GM10847 (cell line): Measurements from ENCODE around the gene CAMKMT.

Experiments
- POLR2A ChIP-seq: IDR thresholded peaks from 2 replicates; pipeline ENCODE4 v1.6.1; 2011; ENCODE audit not compliant: insufficient read length; ENCODE audit errors: extremely low read depth

CAMKMT gene

GRCh38 chr2:44361330-44362206, at the start of gene CAMKMT, which contains the start of gene PREPL:
CAMKMT (plus strand) TSS chr2:44361947.
PREPL (minus strand) TSS chr2:44361494; CDS start chr2:44346342, 15,152 bp downstream.
- peak; percentile 93 for TF ChIP-seq POLR2A

DNA sequence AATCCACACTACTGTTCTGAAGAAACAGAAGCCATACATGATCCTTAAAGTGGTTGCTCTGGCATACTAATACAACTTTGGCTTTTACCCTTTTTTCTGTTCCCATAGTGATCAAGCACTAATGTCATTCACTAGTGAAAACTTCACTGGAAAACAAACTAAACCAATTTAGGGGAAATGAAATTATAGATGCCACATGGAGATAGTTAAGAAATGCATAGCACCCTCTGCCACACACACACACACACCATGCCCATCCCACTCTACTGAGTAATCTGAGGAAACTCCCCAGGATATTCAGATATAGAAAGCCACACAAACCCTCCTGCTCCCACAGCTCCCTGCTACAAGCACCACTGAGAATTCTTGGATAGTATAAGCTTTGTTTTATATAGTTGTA, 47.4 kb upstream of the CAMKMT start:
- no peak for TF ChIP-seq POLR2A

DNA sequence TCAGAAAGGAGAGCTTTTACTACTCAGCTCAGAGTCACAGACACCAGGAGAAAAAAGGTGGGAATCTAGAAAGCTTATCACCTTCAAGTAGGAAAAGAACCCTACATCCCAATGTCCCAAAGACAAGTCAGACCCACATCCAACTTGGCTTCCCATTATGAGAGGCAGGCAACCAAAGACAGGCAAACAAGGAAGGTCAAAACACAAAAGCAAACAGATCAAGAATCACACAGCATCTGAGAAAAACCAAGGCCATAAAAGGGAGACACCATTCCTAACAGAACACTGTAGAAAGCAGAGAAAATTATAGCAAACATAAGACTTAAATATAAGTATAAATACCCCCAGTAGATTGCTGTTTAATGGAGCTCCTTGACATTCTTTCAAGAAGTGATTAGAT, 45.8 kb upstream of the CAMKMT start:
- no peak for TF ChIP-seq POLR2A

GRCh38 chr2:44320832-44321231, 40.9 kb upstream of the CAMKMT start:
- no peak for TF ChIP-seq POLR2A

GRCh38 chr2:44321360-44321759, 40.4 kb upstream of the CAMKMT start:
- no peak for TF ChIP-seq POLR2A

- no peak for TF ChIP-seq POLR2A
Measured at GRCh38 chr2:44324971-44325426, 36.7 kb upstream of the CAMKMT start.

- no peak for TF ChIP-seq POLR2A
Measured at GRCh38 chr2:44325897-44326296, 35.9 kb upstream of the CAMKMT start.

DNA sequence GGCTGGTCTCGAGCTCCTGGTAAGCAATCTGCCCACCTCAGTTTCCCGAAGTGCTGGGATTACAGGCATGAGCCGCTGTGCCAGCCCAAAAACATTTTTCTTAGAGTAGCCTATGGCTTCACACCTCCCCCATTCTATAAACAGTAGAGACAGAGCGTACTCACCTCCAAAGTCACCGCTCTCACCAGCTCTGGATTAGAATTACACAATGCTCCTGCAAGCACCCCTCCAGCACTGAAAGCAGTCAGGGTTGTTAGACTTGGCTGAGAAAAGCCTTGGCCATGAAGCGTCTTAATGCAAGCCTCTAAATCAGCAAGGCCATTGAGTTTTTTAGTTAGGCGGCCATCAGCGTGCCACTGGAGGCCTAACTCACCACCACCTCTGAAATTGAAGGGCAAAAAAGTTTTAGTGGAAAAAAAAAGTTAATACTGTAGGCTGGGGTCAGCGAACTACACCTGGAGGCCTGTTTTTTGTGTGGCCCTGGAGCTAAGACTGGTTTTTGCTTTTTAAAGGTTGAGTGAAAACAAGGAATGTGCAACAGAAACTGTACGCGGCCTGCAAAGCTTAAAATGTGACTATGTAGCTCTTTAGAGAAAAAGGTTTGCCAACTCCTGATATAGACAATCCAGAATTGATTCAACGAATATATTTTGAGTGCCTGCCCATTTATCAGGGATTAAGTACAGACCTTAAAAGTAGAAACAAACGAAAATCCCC, 35.0 kb upstream of the CAMKMT start:
- no peak for TF ChIP-seq POLR2A

- no peak for TF ChIP-seq POLR2A
Measured at GRCh38 chr2:44328750-44329149, 33.0 kb upstream of the CAMKMT start.

GRCh38 chr2:44329343-44329742, 32.4 kb upstream of the CAMKMT start:
- no peak for TF ChIP-seq POLR2A

GRCh38 chr2:44330801-44331200, 30.9 kb upstream of the CAMKMT start:
- TF ChIP-seq POLR2A = no peak

DNA sequence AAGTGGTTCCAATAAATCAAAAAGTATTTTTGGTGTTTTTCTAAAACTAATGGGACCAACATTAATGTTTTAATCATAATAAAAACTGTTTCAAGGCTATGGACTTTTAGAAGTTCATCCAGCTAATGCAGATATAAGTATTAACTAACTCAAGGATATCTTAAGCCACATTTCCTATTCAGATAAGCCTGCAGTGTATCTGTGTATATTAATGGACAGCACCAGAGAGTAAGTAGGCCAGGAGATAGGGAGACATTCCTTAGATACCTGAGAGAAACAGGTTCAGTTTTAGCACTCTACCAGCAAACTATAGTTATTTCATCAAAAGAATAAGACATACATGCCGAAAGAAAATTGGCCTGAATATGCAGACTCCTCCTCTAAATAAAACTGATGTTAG, 27.8 kb upstream of the CAMKMT start:
- TF ChIP-seq POLR2A = no peak

DNA sequence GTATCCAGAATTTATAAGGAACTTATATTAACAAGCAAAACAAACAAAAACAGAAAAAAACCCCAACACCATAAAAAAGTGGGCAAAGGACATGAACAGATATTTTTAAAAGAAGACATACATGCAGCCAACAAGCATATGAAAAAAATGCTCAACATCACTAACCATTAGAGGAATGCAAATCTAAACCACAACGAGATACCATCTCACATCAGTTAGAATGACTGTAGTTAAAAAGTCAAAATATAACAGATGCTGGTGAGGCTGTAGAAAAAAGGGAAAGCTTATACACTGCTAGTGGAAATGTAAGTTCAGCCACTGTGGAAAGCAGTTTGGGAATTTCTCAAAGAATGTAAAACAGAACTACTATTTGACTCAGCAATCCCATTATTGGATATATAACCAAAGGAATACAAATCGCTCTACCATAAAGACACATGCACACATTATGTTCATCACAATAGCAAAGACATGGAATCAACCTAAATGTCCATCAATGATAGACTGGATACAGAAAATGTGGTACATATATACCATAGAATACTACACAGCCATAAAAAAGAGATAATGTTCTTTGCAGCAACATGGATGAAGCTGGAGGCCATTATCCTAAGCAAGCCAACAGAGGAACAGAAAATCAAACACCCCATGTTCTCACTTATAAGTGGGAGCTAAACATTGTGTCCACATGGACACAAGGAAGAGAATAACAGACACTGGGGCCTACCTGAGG, 25.8 kb upstream of the CAMKMT start:
- no peak for TF ChIP-seq POLR2A

GRCh38 chr2:44342854-44343253, 18.9 kb upstream of the CAMKMT start:
- TF ChIP-seq POLR2A = no peak

GRCh38 chr2:44347526-44347925, 14.2 kb upstream of the CAMKMT start:
- no peak for TF ChIP-seq POLR2A

- TF ChIP-seq POLR2A = no peak
Measured at GRCh38 chr2:44348400-44348799, 13.3 kb upstream of the CAMKMT start.

DNA sequence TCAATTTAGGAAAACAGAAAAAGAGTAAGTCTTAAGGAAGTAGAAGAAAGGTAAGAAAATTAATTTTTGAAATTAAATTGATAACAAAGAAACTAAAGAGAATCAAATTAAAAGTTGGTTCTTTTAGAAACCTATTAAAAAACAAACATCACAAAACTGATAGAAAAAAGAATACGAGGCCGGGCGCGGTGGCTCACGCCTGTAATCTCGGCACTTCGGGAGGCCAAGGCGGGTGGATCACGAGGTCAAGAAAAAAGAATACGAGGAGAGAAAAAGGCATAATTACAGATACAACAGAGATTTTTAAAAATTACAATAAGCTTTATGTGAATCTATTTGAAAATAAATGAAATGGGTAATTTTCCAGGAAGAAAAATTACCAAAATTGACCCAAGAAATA, 12.2 kb upstream of the CAMKMT start:
- no peak for TF ChIP-seq POLR2A
